Neural cell (in vitro differentiated cells): ENCODE measurements around the gene LRRC36. TPM values are rescaled to one million over a fixed set of nuclear protein-coding genes. Genes with fewer than 3 reads are reported as not detected.

Experiments used
- H2AFZ ChIP-seq: fragments of 200-600, 300-800 bp; sonication (generic), shearing (Covaris generic); 2 replicates; pipeline ENCODE4 v1.6.0; 2014; ENCODE audit warnings: low read depth, mild to moderate bottlenecking, antibody characterized with exemption, low read length, moderate library complexity
- H3F3A ChIP-seq: fragments of 200-600 bp; shearing (Covaris generic); 2 replicates; pipeline ENCODE4 v1.6.1; 2016; ENCODE audit warnings: mild to moderate bottlenecking, moderate library complexity, mixed read lengths, antibody characterized with exemption, low read length; ENCODE audit not compliant: insufficient read depth, poor library complexity, severe bottlenecking
- H3K27ac ChIP-seq: fragments of 200-600, 300-800 bp; sonication (generic), shearing (Covaris generic); 2 replicates; pipeline ENCODE4 v1.5.1; 2014; ENCODE audit warnings: mild to moderate bottlenecking, low read length, moderate library complexity
- H3K27me3 ChIP-seq: fragments of 300-800, 200-600 bp; sonication (generic), shearing (Covaris generic); 2 replicates; pipeline ENCODE4 v1.6.0; 2014; ENCODE audit warnings: mild to moderate bottlenecking, low read depth, low read length, moderate library complexity; ENCODE audit not compliant: insufficient read depth
- H3K36me3 ChIP-seq: fragments of 300-800, 200-600 bp; sonication (generic), shearing (Covaris generic); 2 replicates; pipeline ENCODE4 v1.5.1; 2014; ENCODE audit warnings: mild to moderate bottlenecking, antibody characterized with exemption, low read length, moderate library complexity; ENCODE audit not compliant: insufficient read depth
- H3K4me2 ChIP-seq: fragments of 300-800, 200-600 bp; sonication (generic), shearing (Covaris generic); 2 replicates; pipeline ENCODE4 v1.6.0; 2014; ENCODE audit warnings: mild to moderate bottlenecking, low read length
- H3K4me3 ChIP-seq: fragments of 300-800, 200-600 bp; sonication (generic), shearing (Covaris generic); 2 replicates; pipeline ENCODE4 v1.5.1; 2014; ENCODE audit warnings: mild to moderate bottlenecking, low read length, moderate library complexity
- H3K79me2 ChIP-seq: fragments of 200-600 bp; shearing (Covaris generic); replicated peaks from 2 replicates; pipeline ENCODE4 v1.6.0; 2014; ENCODE audit warnings: mild to moderate bottlenecking, low read length, moderate library complexity; ENCODE audit not compliant: insufficient read depth
- H3K9ac ChIP-seq: fragments of 300-800, 200-600 bp; sonication (generic), shearing (Covaris generic); 2 replicates; pipeline ENCODE4 v1.6.1; 2016; ENCODE audit warnings: mild to moderate bottlenecking, low read length, mixed read lengths
- H3K9me2 ChIP-seq: fragments of 200-600 bp; shearing (Covaris generic); 2 replicates; pipeline ENCODE4 v1.6.1; 2016; ENCODE audit warnings: mild to moderate bottlenecking, low read length, mixed read lengths; ENCODE audit not compliant: insufficient read depth
- H3K9me3 ChIP-seq: fragments of 200-600, 300-800 bp; sonication (generic), shearing (Covaris generic); 2 replicates; pipeline ENCODE4 v1.6.1; 2016; ENCODE audit warnings: mild to moderate bottlenecking, mixed run types, low read length, moderate library complexity, mixed read lengths
- H4K20me1 ChIP-seq: fragments of 200-600 bp; shearing (Covaris generic); 2 replicates; pipeline ENCODE4 v1.6.1; 2016; ENCODE audit warnings: mild to moderate bottlenecking, mixed run types; ENCODE audit not compliant: insufficient read depth
- EP300 ChIP-seq: fragments of 450-650 bp; conservative IDR thresholded peaks from 2 replicates; pipeline ENCODE4 v1.6.1; 2014; ENCODE audit warnings: antibody characterized with exemption, mild to moderate bottlenecking, moderate library complexity; ENCODE audit not compliant: poor library complexity, severe bottlenecking
- EZH2 ChIP-seq: fragments of 200-600, 300-800 bp; shearing (Covaris generic), sonication (generic); IDR thresholded peaks from 2 replicates; pipeline ENCODE4 v1.6.1; 2014; ENCODE audit warnings: antibody characterized with exemption, low read length, borderline replicate concordance, mild to moderate bottlenecking; ENCODE audit not compliant: insufficient read depth, poor library complexity, severe bottlenecking
- MXI1 ChIP-seq: fragments of 450-650 bp; conservative IDR thresholded peaks from 2 replicates; pipeline ENCODE4 v1.6.1; 2014; ENCODE audit warnings: antibody characterized with exemption, mild to moderate bottlenecking; ENCODE audit not compliant: poor library complexity, severe bottlenecking
- POLR2AphosphoS5 ChIP-seq: IDR thresholded peaks from 2 replicates; pipeline ENCODE4 v1.6.1; 2012
- RAD21 ChIP-seq: fragments of 450-650 bp; conservative IDR thresholded peaks from 2 replicates; pipeline ENCODE4 v1.6.1; 2014; ENCODE audit warnings: antibody characterized with exemption, mild to moderate bottlenecking, moderate library complexity
- SMC3 ChIP-seq: fragments of 450-650 bp; conservative IDR thresholded peaks from 2 replicates; pipeline ENCODE4 v1.6.1; 2014; ENCODE audit warnings: antibody characterized with exemption, mild to moderate bottlenecking, moderate library complexity; ENCODE audit not compliant: poor library complexity
- TAF1 ChIP-seq: IDR thresholded peaks from 2 replicates; pipeline ENCODE4 v1.6.1; 2012; ENCODE audit warnings: low read depth
- polyA plus RNA-seq: library from polyadenylated mRNA; depleted of rRNA; stranded (reverse); fragments of >200 nt; gene quantifications from 2 replicates; pipeline ENCODE4 v1.2.3, GENCODE V29; 2014
- TF ChIP-seq, protein P1 (sequence below): IDR thresholded peaks from 2 replicates; pipeline ENCODE4 v1.6.1; 2012; ENCODE audit warnings: borderline replicate concordance
- TF ChIP-seq, protein P2 (sequence below): fragments of 450-650 bp; IDR thresholded peaks from 2 replicates; pipeline ENCODE4 v1.5.1; 2014; ENCODE audit warnings: antibody characterized with exemption, mild to moderate bottlenecking, moderate library complexity; ENCODE audit not compliant: poor library complexity, severe bottlenecking

LRRC36 gene
- polyA plus RNA-seq, 1 donor from 2014 or later = 1.6 TPM

DNA sequence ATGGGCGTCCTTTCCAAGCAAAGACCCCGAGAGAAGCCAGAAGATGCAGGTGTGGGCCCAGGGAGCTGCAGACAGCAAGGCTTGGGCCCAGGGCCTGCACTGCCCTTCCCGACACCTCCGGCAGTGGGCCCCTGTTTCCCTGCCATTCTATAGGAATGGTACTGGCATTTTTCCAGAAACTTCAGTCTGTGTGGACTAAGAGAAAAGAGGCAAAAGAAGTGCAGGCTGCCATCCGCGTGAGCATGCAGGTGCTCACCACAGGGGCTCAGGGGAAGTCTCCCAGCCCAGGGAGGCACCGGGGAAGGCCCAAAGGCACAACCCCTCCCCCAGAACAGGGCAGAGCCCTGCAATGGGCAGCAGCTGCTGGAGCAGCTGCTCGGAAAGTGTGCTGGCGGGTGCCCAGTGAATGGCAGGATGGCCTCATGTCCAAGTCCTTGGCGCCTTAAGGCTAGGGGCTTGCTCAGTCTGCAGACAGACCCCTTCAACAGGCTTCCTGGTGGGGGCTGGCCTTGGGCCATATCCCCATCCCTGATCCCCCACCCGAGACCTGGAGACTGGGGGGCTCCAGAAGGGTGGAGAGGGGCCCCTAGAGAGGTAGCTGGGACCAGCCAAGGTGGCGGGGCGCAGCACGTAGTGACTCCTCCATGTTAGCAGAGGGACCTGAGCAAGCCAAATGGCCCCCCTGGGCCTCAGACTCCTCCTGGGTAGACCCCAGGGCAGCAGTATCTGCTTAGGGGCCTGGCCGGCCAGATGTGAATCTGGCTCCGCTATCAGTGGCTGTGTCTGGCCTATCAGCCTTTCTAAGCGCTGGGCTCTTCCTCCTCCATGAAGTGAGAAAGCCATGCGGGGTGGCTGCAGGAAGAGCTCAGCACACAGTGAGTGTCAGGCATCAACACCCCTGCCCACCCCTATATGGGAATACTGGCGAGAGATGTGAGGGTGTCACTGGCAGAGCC lies 73.4 kb downstream of the LRRC36 start:
- Histone ChIP-seq H3K9ac (no peak overlapping the region), H2AFZ (no peak overlapping the region), H3K79me2 (no peaks in the 10 kb centered on the region), H3K36me3 (no peaks in the 10 kb centered on the region), H3K27ac (no peak overlapping the region), H3K4me3 (no peak overlapping the region), H4K20me1 (no peaks in the 10 kb centered on the region), H3K4me2 (no peak overlapping the region), H3K9me2 (no peaks in the 10 kb centered on the region), H3K9me3 (no peaks in the 10 kb centered on the region), H3F3A (no peaks in the 10 kb centered on the region), H3K27me3 (no peaks in the 10 kb centered on the region)
- no peak for TF ChIP-seq EZH2
- TF ChIP-seq, protein P1, sequence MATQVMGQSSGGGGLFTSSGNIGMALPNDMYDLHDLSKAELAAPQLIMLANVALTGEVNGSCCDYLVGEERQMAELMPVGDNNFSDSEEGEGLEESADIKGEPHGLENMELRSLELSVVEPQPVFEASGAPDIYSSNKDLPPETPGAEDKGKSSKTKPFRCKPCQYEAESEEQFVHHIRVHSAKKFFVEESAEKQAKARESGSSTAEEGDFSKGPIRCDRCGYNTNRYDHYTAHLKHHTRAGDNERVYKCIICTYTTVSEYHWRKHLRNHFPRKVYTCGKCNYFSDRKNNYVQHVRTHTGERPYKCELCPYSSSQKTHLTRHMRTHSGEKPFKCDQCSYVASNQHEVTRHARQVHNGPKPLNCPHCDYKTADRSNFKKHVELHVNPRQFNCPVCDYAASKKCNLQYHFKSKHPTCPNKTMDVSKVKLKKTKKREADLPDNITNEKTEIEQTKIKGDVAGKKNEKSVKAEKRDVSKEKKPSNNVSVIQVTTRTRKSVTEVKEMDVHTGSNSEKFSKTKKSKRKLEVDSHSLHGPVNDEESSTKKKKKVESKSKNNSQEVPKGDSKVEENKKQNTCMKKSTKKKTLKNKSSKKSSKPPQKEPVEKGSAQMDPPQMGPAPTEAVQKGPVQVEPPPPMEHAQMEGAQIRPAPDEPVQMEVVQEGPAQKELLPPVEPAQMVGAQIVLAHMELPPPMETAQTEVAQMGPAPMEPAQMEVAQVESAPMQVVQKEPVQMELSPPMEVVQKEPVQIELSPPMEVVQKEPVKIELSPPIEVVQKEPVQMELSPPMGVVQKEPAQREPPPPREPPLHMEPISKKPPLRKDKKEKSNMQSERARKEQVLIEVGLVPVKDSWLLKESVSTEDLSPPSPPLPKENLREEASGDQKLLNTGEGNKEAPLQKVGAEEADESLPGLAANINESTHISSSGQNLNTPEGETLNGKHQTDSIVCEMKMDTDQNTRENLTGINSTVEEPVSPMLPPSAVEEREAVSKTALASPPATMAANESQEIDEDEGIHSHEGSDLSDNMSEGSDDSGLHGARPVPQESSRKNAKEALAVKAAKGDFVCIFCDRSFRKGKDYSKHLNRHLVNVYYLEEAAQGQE = no peak
- no peak for TF ChIP-seq SMC3
- no peak for TF ChIP-seq MXI1
- TF ChIP-seq TAF1 = no peak
- TF ChIP-seq RAD21 = no peak
- TF ChIP-seq, protein P2, sequence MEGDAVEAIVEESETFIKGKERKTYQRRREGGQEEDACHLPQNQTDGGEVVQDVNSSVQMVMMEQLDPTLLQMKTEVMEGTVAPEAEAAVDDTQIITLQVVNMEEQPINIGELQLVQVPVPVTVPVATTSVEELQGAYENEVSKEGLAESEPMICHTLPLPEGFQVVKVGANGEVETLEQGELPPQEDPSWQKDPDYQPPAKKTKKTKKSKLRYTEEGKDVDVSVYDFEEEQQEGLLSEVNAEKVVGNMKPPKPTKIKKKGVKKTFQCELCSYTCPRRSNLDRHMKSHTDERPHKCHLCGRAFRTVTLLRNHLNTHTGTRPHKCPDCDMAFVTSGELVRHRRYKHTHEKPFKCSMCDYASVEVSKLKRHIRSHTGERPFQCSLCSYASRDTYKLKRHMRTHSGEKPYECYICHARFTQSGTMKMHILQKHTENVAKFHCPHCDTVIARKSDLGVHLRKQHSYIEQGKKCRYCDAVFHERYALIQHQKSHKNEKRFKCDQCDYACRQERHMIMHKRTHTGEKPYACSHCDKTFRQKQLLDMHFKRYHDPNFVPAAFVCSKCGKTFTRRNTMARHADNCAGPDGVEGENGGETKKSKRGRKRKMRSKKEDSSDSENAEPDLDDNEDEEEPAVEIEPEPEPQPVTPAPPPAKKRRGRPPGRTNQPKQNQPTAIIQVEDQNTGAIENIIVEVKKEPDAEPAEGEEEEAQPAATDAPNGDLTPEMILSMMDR = no peak
- TF ChIP-seq EP300 = no peak
- TF ChIP-seq POLR2AphosphoS5 = no peak

DNA sequence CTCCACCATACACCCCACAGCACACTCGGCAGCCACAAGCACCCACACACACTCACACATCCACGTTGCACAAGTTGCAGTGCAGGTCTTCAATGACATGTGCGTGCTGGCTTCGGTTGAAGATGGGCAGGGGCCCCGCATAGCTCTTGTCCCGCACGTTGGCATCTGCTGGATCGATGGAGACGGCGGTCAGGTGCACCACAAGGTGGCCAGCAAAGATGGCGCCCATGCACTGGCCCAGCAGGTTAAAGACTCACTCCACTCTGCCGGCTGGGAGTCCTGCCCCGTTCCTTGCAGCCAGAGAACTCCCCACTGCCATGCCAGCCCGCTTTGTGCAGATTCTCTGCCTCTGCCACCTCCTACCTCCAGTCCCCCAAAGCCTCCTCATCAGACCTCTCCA lies 74.3 kb downstream of the LRRC36 start:
- no peaks in the 10 kb centered on the region for H3K9me3 ChIP-seq
- H2AFZ ChIP-seq = no peak overlapping the region
- no peaks in the 10 kb centered on the region for H3K27me3 ChIP-seq
- H3K27ac ChIP-seq = no peak overlapping the region
- no peaks in the 10 kb centered on the region for H3F3A ChIP-seq
- H3K79me2 ChIP-seq = no peaks in the 10 kb centered on the region
- no peak overlapping the region for H3K9ac ChIP-seq
- no peaks in the 10 kb centered on the region for H3K9me2 ChIP-seq
- no peak overlapping the region for H3K4me3 ChIP-seq
- no peak for TF ChIP-seq EZH2
- no peak for TF ChIP-seq SMC3
- no peak for TF ChIP-seq RAD21
- TF ChIP-seq, protein P2 = no peak
- TF ChIP-seq EP300 = no peak
- no peak for TF ChIP-seq TAF1
- TF ChIP-seq, protein P1 = no peak
- no peak for TF ChIP-seq POLR2AphosphoS5
- TF ChIP-seq MXI1 = no peak
- H3K4me2 ChIP-seq = no peak overlapping the region
- H4K20me1 ChIP-seq = no peaks in the 10 kb centered on the region
- H3K36me3 ChIP-seq = no peaks in the 10 kb centered on the region
